Stimulated activated CD4-positive, alpha-beta T cell treated with anti-CD3 and anti-CD28 coated beads, Interleukin-1b, Interleukin-23, amount 100 ng/mL, for 48 hours (primary cell): ENCODE measurements around the gene KCNN3.

Experiments
- DNase-seq: peaks from one replicate; pipeline ENCODE4 v3.0.0-alpha.2; 2020

KCNN3 gene

GRCh38 chr1:154768456-154769125 is 101.5 kb downstream of the KCNN3 start:
- no peak for DNase-seq

- DNase-seq = no peak
Measured at GRCh38 chr1:154767315-154768240, 102.5 kb downstream of the KCNN3 start.

- no peak for DNase-seq
Measured at GRCh38 chr1:154765970-154766369, 104.1 kb downstream of the KCNN3 start.

- DNase-seq = no peak
Measured at GRCh38 chr1:154764773-154765172, 105.3 kb downstream of the KCNN3 start.

GRCh38 chr1:154764181-154764580 is 105.9 kb downstream of the KCNN3 start:
- no peak for DNase-seq

- DNase-seq = peak; percentile 78
Measured at GRCh38 chr1:154760469-154760933, 109.6 kb downstream of the KCNN3 start.

GRCh38 chr1:154759793-154760192 is 110.3 kb downstream of the KCNN3 start:
- no peak for DNase-seq

GRCh38 chr1:154759196-154759595 is 110.9 kb downstream of the KCNN3 start:
- peak; percentile 85 for DNase-seq

- DNase-seq = no peak
Measured at GRCh38 chr1:154758346-154758745, 111.7 kb downstream of the KCNN3 start.

- DNase-seq = no peak
Measured at GRCh38 chr1:154756793-154757548, 113.1 kb downstream of the KCNN3 start.

- peak; percentile 56 for DNase-seq
Measured at GRCh38 chr1:154755858-154756730, 114.0 kb downstream of the KCNN3 start.

- DNase-seq = no peak
Measured at GRCh38 chr1:154753426-154753825, 116.7 kb downstream of the KCNN3 start.

GRCh38 chr1:154752273-154753030 is 117.6 kb downstream of the KCNN3 start:
- no peak for DNase-seq

- DNase-seq = peak; percentile 28
Measured at GRCh38 chr1:154751690-154752089, 118.4 kb downstream of the KCNN3 start.

- DNase-seq = no peak
Measured at GRCh38 chr1:154750681-154751665, 119.1 kb downstream of the KCNN3 start.

GRCh38 chr1:154749078-154749760 is 120.9 kb downstream of the KCNN3 start:
- peak; percentile 64 for DNase-seq

- DNase-seq = no peak
Measured at GRCh38 chr1:154748405-154748775, 121.7 kb downstream of the KCNN3 start.

- DNase-seq = peak; percentile 64
Measured at GRCh38 chr1:154747740-154748404, 122.2 kb downstream of the KCNN3 start.

GRCh38 chr1:154747380-154747739 is 122.7 kb downstream of the KCNN3 start:
- no peak for DNase-seq
